ENCODE measurements around the gene C8G. TPM values are rescaled to one million over a fixed set of nuclear protein-coding genes. Genes with fewer than 3 reads are reported as not detected.
A peak's percentile ranks its signal among the peaks of the same experiment; 100 is the strongest.

Gene C8G
- total and polyA plus RNA-seq, 9 of the 15 experiments (the other 6 are each of a cell fraction or from before 2014, with no cell fraction given), result 0.35 to 5.9 (median 2.7) TPM; not detected in 2

GRCh38 chr9:136939431-136939995 is 5.5 kb upstream of the C8G start:
- WGBS (ENCODE audit: insufficient coverage, low coverage, missing lambda C conversion rate), result 97% methylated on average over 23 of the region's 28 CpGs
- in situ Hi-C loops (cut with MboI), result no loop called here

GRCh38 chr9:136939996-136940525 is 5.0 kb upstream of the C8G start:
- Histone ChIP-seq H3K4me3 (no peak overlapping the region), H3K9me3 (replicated peaks; ENCODE audit: control insufficient read depth, insufficient read depth, low read depth, low read length) (no peaks in the 10 kb centered on the region), H3K9ac (ENCODE audit: insufficient read depth in 1 of 2, low read depth in 2 of 2, low read length in 2 of 2) (no peak overlapping the region), H3K27me3 (ENCODE audit: control insufficient read depth in 2 of 2, insufficient read depth in 2 of 2, low read length in 2 of 2) (no peaks in the 10 kb centered on the region), H2AFZ (ENCODE audit: low read depth, low read length) (no peak overlapping the region), H4K20me1 (replicated peaks; ENCODE audit: control insufficient read depth, insufficient read depth, low read length) (no peaks in the 10 kb centered on the region), H3K4me2 (ENCODE audit: insufficient read depth, low read length) (no peak overlapping the region), H3K9me1 (ENCODE audit: control insufficient read depth, insufficient read depth, low read length) (peaks cover 3% of the 10 kb centered on the region), H3K27ac (ENCODE audit: extremely low read depth, low read depth, low read length) (no peak overlapping the region), H3K79me2 (ENCODE audit: control insufficient read depth, insufficient read depth, low read length) (peaks cover 26% of the 10 kb centered on the region), H3K36me3 (ENCODE audit: control insufficient read depth, insufficient read depth, low read length) (peaks cover 54% of the 10 kb centered on the region; the same call in 2 of the 3 replicates), H3K4me1 (replicated peaks in 1 of 2; ENCODE audit: control insufficient read depth in 2 of 2, insufficient read depth in 2 of 2, low read length in 2 of 2) (peaks cover 11 to 60% of the 10 kb centered on the region in 2 experiments)
- in situ Hi-C loops (cut with MboI) (no loop called here), intact Hi-C loops (cut with micrococcal nuclease) (loop anchor here (5.0 kb wide), 1 partner anchor 93 kb away; the partner anchor contains the start of gene PHPT1)
- no TSS peak for BruUV-seq (replicated peaks)
- TF ChIP-seq ELK1 (CRISPR knock-in tag; IDR thresholded peaks at IDR 0.05) (no peak), XRCC5 (IDR thresholded peaks at IDR 0.05; ENCODE audit: low read depth, low read length) (no peak), ZNF282 (CRISPR knock-in tag; IDR thresholded peaks at IDR 0.05) (no peak), RBFOX2 (IDR thresholded peaks at IDR 0.05; ENCODE audit: low read depth, low read length) (peak; percentile 12; the same call in 1 of the 2 replicates), POLR2G (IDR thresholded peaks at IDR 0.05; ENCODE audit: low read depth, low read length) (peak; percentile 46; the same call in 1 of the 2 replicates)
- ATAC-seq (no peak), FAIRE-seq (no peak), DNase-seq (ENCODE audit: extremely low read depth in 1 of 4, low spot score in 3 of 4) (no peak)
- whole genome bisulfite sequencing (ENCODE audit: insufficient coverage, low coverage, missing lambda C conversion rate), result 94% methylated on average over 11 of the region's 16 CpGs
- ChIA-PET POLR2A (interaction anchor here (0.6 to 1.8 kb wide), 2 partner anchors 14 to 29 kb away, joined by 3 to 4 read pairs; no protein-coding TSS in a partner anchor), CTCF (ENCODE audit: low intra/inter-chr PET ratio) (no interaction called here)

More at GRCh38 chr9:136939431-136939995, 5.5 kb upstream of the C8G start:
- ATAC-seq, result no peak
- H3K27ac ChIP-seq (ENCODE audit: extremely low read depth, low read depth, low read length), result no peak overlapping the region
- H3K9me3 ChIP-seq (replicated peaks; ENCODE audit: control insufficient read depth, insufficient read depth, low read depth, low read length), result no peaks in the 10 kb centered on the region
- no peak for DNase-seq (ENCODE audit: extremely low read depth in 1 of 4, low spot score in 3 of 4)
- H4K20me1 ChIP-seq (replicated peaks; ENCODE audit: control insufficient read depth, insufficient read depth, low read length), result no peaks in the 10 kb centered on the region
- peaks cover 3% of the 10 kb centered on the region for H3K9me1 ChIP-seq (ENCODE audit: control insufficient read depth, insufficient read depth, low read length)
- CTCF ChIA-PET (ENCODE audit: low intra/inter-chr PET ratio), result no interaction called here
- peaks cover 7 to 55% of the 10 kb centered on the region in 2 experiments; a peak in 4 of 5 replicates for H3K4me1 ChIP-seq (replicated peaks in 1 of 2; ENCODE audit: control insufficient read depth in 2 of 2, insufficient read depth in 2 of 2, low read length in 2 of 2)
- H2AFZ ChIP-seq (ENCODE audit: low read depth, low read length), result no peak overlapping the region
- no peak overlapping the region for H3K9ac ChIP-seq (ENCODE audit: insufficient read depth in 1 of 2, low read depth in 2 of 2, low read length in 2 of 2)
- H3K79me2 ChIP-seq (ENCODE audit: control insufficient read depth, insufficient read depth, low read length), result peaks cover 26% of the 10 kb centered on the region
- POLR2A ChIA-PET, result interaction anchor here (0.6 to 1.8 kb wide), 3 partner anchors 13 to 56 kb away, joined by 3 to 4 read pairs (median 3); no protein-coding TSS in a partner anchor
- no peak overlapping the region for H3K4me3 ChIP-seq
- H3K27me3 ChIP-seq (ENCODE audit: control insufficient read depth in 2 of 2, insufficient read depth in 2 of 2, low read length in 2 of 2), result no peaks in the 10 kb centered on the region
- BruUV-seq (replicated peaks), result no TSS peak
- no peak for FAIRE-seq
- TF ChIP-seq POLR2G (IDR thresholded peaks at IDR 0.05; ENCODE audit: low read depth, low read length), result peak; percentile 67; the same call in 1 of the 2 replicates
- TF ChIP-seq RBFOX2 (IDR thresholded peaks at IDR 0.05; ENCODE audit: low read depth, low read length), result peak; percentile 59
- TF ChIP-seq ZNF212 (CRISPR knock-in tag; IDR thresholded peaks at IDR 0.05), result no peak
- TF ChIP-seq SIX5 (IDR thresholded peaks at IDR 0.05; ENCODE audit: borderline replicate concordance in 1 of 2, insufficient read depth in 1 of 2, low read depth in 1 of 2, low read length in 2 of 2), result no peak
- intact Hi-C loops (cut with micrococcal nuclease), result no loop called here
- H3K36me3 ChIP-seq (ENCODE audit: control insufficient read depth, insufficient read depth, low read length), result peaks cover 57% of the 10 kb centered on the region; the same call in 2 of the 3 replicates
- H3K4me2 ChIP-seq (ENCODE audit: insufficient read depth, low read length), result no peak overlapping the region
